ENCODE measurements around the gene RGS14.
"Not testable (repeated sequence)": the region's sequence is repeated elsewhere in the genome, so short reads cannot be mapped to it uniquely, and the experiment has no call there.

RGS14 gene

DNA sequence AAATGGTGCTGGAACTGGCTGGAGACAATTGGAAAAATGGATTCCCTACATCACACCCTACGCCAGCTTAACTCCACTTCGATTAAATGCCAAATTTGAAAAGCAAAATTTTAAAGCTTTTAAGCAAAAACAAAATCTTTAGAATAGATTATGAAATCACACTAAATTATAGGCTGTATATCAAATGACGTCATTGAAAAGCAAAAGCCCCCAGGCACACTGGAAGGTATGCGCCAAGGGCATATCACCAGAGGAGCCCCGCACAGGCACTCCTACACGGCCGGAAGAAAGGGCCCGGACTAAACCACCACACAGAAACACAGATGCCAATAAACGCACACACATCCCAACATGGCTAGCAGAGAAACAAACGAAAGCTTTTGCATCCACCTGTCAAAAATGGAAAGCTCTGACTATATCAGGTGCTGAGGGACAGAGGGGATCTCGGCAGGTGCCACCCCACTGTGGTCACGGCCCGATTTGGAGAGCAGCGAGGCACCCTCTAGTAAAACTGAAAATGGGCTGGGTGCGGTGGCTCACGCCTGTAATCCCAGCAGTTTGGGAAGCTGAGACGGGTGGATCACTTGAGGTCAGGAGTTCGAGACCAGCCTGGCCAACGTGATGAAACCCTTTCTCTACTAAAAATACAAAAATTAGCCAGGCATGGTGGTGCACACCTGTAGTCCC is 29.0 kb upstream of the RGS14 start:
- DNase-seq, result no peak

DNA sequence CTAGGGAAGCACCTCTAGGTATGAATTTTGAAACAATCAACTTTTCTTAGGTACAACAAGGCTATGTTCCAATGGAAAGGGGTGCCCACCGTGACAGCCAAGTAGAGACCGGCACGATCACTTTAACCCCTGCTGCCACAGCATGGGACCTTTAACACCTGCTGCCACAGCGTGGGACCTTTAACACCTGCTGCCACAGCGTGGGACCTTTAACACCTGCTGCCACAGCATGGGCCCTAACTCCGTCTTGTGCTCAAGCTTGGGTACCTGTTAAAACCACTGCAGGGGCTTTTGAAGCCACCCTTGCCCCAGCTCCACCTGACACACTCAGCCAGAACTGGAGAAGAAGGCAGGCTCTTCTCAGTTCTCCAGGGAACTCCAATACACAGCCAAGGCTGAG is 27.8 kb upstream of the RGS14 start:
- DNase-seq, result no peak

DNA sequence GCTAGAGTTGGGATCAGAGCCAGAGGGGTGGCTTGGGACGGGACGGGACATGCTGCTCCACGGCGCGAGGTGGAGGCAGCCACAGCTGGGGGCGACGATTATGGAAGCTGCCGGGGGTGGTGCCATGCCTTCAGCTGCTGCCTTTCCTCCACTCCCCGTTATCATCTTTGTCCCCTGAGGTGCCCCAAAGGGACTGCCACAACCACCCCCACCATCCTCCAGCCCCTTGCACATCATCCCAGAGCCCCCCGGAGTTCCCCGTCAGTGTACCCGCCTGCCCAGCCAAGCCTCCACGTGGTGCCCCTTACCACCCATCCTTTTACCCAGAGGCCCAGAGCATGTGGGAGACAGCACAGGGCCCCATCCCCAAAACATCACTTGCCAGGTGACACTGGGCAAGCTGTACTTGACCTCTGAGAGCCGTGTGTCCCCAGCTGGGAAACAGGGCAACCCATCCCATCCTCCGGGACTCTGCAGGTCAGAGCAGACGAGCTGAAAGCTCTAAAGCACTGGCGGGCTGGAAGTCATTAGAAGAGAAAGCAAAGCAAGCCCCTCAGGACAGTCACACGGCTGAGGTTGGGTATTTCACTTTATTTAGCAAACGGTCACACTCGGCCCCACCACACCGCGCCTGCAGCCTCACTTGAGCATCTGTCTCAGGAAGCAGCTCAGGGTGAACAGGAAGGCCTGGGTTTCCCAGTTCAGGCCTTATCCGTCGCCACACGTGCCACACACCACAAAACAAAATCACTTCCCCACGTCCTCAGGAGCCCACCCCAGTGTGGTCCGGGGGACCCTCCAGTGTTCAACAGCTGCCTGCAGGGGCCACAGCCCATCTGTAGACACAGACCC is 26.5 kb upstream of the RGS14 start:
- no peak for DNase-seq

DNA sequence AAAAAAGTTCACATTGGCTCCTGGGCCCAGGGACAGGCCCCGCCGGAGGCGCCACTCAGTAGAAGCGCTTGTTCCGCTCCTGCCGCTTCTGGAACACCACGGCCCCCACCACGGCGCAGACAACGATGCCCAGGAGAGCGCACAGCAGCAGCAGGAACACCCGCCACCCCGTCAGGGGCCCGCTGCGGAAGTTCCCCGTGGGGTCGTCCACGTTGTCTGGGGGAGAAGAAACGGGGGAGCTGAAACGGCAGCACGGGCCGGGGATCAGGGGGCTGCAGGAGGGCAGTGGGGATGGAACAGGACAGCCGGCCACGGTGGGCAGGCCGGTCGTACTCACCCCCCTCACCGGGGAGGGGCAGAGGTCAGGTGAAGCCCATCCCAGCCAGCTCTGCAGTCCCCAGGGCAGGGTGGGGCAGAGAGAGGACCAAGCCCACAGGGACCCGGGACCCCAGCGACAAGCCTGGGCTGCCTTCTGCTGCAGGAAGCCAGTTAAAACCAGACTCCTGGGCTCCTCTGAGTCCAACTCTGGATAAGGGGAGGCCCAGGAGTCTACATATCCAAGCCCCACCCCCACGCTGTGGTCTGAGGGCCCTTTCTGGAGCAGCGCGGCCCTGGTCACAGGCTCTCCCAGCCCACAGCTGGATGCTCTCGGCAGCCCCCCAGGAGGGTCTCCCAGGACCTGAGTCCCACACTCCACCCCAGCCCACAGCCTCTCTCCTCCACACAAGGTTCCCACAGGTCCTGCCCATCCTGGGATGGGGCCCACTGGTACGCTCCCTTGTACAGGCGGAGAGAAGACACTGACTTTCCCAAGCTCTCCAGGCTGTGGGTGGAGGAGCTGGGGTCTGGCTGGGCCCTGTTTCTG is 25.5 kb upstream of the RGS14 start:
- no peak for DNase-seq

DNA sequence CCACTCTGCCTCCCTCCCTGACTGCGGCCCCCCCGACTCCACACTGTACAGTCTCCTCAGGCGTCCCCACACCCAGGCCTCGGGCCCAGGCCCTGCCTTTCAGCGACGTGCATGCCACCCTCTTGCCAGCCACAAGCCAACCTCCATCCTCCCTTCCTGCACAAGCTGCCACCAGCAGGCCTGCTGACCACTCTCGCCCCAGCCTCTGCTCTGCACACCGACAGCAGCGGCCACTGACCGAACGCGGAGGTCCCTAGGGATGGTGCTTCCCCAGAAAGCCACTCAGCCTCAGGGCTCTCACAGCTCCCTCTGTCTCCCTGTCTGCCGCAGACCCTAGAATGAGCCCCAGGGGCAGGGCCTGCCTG is 24.8 kb upstream of the RGS14 start:
- DNase-seq, result no peak

DNA sequence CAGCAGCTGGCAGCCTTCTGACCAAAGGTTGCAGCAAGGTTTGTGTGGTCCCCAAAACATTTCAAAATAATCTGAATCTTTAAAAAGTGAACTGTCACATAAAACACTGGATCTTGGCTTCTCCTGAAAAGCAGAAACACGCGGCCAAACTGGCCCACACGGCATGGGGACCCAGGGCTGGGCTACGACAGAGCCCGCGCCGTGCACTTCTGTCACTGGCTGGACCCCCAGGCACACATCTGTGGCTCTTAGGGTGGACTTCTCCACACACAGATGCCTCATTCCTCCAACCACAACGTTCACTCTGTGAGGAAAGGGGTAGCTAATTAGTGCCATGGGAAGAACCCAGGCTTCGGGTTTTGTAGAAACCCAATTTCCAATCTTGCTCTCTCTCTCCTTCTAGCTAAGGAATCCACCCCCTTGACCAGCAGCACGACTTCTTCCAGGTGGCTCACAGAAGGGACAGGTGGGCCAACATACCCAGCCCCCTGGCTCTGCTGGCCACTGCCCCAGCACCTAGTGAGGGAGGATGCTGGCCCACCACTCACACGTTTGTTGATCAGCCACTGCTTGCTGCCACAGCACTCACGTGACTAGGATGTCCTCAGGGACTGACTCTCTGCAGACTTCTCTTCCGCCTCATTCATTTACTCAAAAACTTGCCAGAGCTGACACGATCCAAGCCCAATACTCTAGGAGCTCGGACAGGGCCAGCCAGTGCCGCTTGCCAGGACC is 24.1 kb upstream of the RGS14 start:
- no peak for DNase-seq

DNA sequence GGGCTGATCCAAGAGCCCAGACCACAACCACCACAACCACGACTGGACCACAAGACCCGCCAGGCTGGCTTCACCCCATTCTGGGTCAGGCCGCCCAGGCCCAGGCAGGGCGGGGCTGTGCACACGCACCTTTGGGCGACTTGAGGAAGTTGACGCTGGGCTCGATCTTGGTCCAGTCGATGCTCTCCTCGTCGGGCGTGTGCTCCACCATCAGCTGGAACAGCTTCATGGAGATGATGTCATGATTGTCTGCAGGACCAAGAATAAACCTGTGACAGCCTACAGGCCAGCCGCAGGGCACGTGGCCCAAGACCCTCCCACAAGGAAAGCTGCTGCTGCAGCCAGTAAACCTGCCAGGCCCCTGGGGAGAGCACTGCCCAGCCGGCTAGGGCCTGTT is 23.6 kb upstream of the RGS14 start:
- no peak for DNase-seq

DNA sequence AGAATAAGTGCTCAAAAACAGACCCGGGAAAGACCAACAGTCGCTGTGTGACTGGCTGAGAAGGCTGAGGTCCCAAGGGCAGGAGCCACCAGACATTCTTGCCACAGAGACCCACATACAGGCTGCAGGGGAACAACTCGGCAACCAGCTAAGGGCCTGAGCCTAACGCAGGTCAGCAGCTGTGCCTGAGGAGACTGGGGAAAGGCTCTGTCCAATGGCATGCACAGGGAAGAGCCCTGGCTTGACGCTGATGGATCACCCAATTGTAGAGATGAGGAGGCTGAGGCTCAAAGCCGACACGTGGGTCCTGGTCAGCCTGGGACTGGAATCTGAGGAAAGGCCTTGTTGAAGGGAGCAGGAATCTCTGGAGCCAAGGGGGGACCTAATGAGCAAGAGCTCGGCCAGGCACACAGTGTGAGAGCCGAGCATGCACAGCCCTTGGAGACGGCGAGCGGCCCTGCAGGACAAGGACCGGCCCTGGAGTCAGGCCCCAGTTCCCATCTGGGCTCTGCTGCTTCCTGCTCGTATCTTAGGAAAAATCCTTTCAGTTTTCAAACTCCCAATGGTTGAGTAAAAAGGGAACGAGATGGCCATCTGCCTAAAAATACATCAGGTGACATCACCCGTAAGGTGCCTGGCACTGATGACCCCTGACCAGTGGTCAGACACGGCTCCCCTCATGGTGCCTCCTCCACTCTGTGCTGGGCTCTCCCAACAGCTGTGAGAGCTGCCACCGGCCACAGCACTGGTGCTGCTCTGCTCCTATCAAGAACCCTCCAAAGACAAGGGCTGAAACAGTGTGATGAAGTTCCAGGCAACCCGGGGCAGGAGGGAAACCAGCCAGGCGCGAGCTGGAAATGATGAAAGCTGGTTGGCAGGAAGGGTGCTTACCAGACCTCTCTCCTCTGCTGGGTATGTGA is 22.7 kb upstream of the RGS14 start:
- DNase-seq, result no peak

DNA sequence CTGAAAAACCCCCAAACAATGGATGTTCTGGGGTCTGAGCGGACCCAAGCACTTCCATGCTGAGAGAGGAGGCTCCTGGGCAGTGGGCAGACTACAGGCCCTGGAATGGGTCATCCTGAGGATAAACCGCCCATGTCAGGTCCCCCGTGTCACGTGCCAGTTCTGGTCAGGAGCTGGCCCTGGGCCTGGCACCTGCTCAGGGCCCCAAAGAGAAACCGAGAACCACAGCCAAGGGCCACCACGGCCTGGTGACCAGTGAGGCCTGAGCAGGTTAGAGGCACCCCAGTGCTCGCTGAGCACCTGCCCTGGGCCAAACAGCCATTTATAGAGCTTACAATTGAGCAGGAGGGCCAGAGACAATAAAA is 22.0 kb upstream of the RGS14 start:
- no peak for DNase-seq

DNA sequence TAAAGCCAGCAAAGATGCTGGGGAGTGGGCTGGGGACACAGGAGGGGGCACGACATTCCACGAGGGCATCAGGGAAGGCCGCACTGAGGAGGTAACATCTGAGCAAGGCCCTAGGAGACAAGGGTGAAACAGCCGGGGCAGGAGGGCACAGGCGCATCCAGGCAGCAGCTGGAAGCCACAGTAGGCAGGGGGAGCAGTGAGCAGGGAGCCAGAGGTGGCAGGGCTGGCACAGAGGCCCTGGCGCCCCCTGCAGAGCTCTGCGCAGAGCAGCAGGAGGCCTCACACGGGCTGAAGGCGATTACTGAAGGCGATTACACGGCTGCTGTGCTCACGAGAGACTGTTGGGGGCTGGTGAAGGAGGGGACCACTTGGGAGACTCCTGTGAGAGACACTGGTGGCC is 21.6 kb upstream of the RGS14 start:
- peak; percentile 83 for DNase-seq

DNA sequence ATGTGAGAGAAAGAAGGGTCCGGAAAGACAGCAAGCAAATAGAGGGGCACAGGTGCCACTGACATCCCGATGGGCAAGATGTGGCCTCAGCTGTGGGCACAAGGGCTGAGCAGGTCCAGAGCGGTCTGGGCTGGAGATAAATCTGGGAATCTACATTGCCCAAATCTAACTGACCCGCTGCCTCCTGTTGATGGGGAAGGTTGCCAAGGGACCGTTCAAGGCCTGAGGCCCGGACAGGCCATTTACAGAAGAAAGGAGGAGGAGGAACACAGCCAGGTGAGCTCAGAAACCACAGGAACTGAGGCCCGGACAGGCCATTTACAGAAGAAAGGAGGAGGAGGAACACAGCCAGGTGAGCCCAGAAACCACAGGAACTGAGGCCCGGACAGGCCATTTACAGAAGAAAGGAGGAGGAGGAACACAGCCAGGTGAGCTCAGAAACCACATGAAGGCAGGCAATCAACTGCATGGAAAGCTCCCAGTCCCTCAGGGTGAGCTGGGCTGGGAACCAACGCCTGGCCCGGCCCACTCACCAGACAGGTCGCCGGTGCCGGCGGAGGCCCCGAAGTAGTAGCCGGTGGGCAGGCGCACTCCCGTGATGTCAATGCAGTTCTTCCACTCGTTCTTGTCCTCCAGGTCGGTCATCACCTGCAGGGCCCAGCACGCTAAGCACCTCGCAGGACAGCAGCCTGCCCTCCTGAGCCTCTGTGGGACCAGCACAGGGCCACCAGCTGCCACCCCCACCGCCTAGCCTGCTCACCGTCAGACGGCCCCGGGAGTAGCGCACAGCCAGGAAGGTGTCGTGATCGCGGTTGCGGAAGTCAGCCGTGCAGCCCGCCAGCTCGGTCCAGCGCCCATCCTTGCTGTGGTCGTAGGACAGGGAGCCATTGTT is 20.9 kb upstream of the RGS14 start:
- no peak for DNase-seq

DNA sequence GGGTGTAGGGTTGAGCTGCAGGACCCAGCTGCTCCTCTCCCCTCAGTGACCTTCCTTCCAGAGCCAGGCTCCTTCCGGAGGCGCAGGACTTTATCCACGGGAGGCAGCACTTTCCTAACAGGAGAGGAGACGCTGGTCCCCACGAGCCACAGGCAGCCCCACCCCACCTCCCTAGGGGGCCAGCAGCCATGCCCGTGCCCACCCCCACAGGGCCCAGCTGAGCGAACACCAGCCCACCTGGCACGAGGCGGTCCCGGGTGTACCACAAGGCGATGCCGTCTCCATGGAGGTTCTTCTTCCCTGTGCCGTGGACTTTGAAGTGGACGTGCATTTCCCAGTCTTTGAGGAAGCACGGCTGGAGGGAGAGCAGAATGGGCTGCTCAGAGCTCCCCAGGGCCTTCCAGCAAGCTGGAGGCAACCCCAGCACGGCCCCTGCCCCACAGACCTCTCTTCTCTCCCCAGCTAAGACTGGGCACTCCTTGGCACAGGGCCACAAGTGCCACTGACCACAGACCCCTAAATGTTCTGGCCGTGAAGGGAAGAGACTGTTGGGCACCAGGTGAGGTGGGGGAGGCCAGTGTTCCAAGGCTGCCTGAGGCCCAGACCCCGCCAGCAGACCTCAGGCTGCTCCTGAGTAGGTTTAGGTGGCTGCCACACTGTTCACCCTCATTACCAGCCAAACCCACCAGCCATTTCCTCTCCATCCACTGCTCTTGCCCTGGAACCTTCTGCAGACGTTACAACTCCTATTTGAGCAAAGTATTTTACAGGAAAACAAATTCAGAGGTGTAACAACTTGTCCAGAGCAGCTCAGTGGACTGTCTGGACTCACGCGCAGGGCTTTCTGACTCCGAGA is 19.2 kb upstream of the RGS14 start:
- DNase-seq, result no peak

DNA sequence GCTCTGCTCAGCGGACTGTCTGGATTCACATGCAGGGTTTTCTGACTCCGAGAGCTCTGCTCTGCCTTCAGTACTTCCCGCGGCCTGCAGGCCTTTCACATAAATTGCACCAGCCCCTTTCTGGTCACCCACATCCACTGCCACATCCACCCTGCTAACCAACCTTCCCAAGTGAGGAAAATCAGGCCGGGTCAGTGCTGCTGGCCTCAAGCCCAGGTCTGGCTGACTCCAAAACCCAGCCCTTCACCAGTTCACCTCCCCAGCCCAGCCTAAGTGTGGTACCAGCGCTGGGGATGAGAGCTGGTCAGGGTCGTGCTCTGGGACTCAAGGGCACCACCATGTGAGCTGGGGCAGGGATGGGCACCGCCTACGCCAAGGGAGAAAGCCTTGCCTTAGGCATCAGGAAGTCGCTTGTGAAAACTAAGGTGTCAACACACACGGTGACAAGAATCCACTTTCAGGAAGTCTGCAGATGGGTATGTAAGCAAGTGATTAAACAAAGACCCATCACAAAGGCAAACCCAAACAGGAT is 18.6 kb upstream of the RGS14 start:
- no peak for DNase-seq

DNA sequence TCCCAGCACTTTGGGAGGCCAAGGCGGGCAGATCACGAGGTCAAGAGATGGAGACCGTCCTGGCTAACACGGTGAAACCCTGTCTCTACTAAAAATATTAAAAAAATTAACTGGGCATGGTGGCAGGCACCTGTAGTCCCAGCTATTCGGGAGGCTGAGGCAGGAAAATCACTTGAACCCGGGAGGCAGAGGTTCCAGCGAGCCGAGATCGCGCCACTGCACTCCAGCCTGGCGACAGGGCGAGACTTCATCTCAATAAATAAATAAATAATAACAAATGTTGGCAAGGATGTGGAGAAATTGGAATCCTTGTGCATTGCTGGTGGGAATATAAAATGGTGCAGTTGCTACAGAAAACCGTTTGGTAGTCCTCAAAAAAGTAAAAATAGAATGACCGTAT is 14.7 kb upstream of the RGS14 start:
- DNase-seq, result not testable (repeated sequence)

DNA sequence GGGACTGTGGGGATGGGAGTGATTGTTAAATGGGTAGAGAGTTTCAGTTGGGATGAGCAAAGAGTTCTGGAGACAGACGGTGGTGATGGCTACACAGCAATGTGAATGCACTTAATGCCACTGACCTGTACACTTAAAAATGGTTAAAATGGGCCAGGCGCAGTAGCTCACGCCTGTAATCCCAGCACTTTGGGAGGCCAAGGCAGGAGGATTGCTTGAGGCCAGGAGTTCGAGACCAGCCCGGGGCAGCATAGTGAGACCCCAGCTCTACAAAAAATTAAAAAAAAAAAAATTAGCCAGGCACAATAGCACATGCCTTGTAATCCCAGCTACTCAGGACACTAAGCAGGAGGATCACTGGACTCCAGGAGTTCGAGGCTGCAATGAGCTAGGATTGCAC is 13.9 kb upstream of the RGS14 start:
- DNase-seq, result no peak

DNA sequence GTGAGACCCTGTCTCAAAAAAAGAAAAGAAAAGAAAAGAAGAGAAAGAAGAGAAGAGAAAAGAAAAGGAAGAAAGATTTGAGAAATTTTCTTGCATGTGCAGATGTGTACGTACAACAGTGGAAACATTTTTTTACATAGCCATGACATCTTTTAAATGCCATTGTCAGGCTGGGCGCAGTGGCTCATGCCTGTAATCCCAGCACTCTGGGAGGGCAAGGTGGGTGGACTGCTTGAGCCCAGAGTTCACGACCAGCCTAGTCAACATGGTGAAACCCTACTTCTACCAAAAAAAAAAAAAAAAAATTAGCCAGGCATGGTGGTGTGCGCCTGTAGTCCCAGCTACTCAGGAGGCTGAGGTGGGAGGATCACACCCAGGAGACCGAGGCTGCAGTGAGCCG is 12.8 kb upstream of the RGS14 start:
- DNase-seq, result no peak

DNA sequence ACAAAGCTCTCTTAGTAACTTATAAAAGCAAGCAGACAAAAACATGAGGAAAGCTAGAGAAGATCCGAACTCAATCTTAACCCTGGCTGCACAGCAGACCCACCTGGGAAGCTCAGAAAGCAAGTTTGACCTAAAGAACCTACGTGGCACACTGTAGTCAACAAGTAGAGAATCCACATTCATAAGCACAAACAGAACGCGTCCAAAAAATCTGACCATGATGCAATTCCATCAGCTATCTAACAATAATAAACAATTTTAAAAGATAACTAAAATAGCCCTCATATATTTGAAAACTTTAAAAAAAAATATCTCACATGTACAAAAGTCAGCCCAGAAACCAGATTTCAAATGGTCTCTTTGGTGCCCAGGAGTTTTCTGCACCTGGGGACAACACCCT is 10.9 kb upstream of the RGS14 start:
- DNase-seq, result no peak

DNA sequence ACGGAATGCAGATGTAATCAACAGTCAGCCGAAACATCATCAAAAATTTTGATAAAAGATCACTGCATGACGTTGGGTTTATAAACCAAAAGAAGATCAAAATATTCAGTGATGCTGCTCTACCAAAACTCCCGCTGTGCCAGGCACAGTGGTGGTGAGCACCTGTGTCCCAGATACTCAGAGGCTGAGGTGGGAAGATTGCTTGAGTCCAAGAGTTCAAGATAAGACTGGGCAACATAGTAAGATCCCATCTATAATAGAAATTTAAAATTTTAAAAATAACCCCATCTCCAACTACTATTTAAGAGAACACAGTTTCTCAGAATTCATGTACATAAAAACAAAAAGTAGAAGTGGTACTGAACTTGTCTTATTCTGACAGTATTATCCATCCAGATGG is 10.0 kb upstream of the RGS14 start:
- no peak for DNase-seq

DNA sequence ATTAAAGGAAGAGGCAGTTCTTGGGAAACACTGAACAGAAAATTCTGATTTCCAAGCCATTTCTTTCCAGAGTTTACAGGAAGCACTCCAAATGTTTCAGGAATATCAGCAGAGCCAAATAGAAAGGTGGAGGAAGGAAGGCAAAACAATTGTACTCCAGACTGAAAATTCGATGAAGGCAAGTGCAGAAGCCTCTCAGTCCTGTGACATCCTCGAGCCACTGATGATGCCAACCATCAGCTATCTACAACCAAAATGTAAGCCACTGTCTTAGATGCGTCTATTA is 8.4 kb upstream of the RGS14 start:
- DNase-seq, result no peak

DNA sequence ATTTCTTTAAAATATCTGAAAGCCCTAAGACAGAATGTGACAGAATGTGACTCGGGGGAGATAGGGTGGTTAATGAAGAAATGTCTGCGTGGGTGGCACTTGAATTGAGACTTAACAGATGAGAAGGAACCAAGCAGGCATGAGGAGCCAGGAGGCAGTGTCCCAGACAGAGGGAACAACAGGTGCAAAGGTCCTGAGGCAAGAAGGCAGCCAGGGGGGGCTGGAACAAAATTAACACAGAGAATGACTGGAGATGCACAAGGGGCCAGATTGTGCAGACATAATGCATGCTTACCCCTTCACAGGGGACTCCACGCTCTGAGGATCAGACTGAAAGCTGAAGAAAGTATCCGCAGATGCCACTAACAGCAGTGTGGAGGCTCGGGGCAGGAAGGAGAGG is 8.0 kb upstream of the RGS14 start:
- no peak for DNase-seq
